PFSK-1 (cell line): Measurements from ENCODE around the gene NKAIN2.

Source experiments
- REST ChIP-seq, 2 experiments: IDR thresholded peaks; 2 replicates each; pipeline versions ENCODE4 v1.6.1 to v1.8.0; 2011 to 2012; ENCODE audit warnings: low read depth in 2 of 2, low read length in 2 of 2, control low read depth in 1 of 2, inconsistent platforms in 1 of 2, mild to moderate bottlenecking in 1 of 2, moderate library complexity in 1 of 2; ENCODE audit not compliant: insufficient read depth in 1 of 2
- TAF1 ChIP-seq: IDR thresholded peaks from 2 replicates; pipeline ENCODE4 v1.6.1; 2012; ENCODE audit warnings: low read length, control low read depth, borderline replicate concordance; ENCODE audit not compliant: insufficient read depth

DNA sequence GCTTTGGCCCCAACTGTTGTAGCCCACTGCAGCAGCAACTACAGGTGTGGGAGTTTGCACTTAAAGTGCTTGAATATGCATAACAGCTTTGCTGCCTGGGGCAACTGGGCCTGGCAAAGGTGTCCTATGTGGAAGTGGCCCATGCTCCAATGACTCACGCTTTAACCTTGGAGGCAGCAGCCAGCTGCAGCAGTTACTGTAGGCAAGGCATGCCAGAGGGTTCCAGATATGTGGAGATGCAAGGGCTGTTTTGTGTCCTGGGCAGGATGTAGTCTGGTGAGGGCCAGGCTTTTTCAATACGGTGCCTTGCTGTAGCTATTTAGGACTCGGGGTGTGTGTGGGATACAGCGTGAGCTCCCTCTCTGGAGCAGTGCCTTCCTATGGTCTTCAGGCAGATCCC is 150.3 kb downstream of the NKAIN2 start:
- TF ChIP-seq REST (IDR thresholded peaks at IDR 0.05; ENCODE audit: insufficient read depth in 1 of 2, low read depth in 2 of 2, low read length in 2 of 2) (no peak), TAF1 (no peak)
